HEK293 (cell line): Measurements from ENCODE around the gene PEAK3.

ENCODE experiments used
- CTCF ChIA-PET: fragments of 350-600 bp; formaldehyde crosslinking; extraction: SDS; loops from one replicate; lab custom pipeline; 2021; ENCODE audit warnings: antibody characterized with exemption; lab: Yijun Ruan, JAX
- POLR2A ChIA-PET: fragments of 300-600 bp; formaldehyde crosslinking; extraction: SDS; loops from one replicate; lab custom pipeline; 2020; ENCODE audit warnings: antibody characterized with exemption, inconsistent platforms; lab: Yijun Ruan, JAX
- H3K27ac ChIP-seq: fragments of 200-500 bp; sonication (Bioruptor generic); 2 replicates; pipeline ENCODE4 v1.5.1; 2014; ENCODE audit warnings: low read depth, low read length, control low read depth, inconsistent platforms; ENCODE audit errors: extremely low read depth
- H3K36me3 ChIP-seq, 2 experiments: fragments of 200-500 bp in 1 of 2; sonication (Bioruptor generic) in 1 of 2; 1 replicate in 1 of 2; 2 replicates in 1 of 2; pipeline ENCODE4 v1.5.1; 2014 to 2017; ENCODE audit warnings: inconsistent platforms in 2 of 2, low read length in 2 of 2; ENCODE audit not compliant: control insufficient read depth in 2 of 2, insufficient read depth in 1 of 2
- H3K4me1 ChIP-seq: fragments of 200-500 bp; sonication (Bioruptor generic); 2 replicates; pipeline ENCODE4 v1.5.1; 2014; ENCODE audit warnings: mild to moderate bottlenecking, low read length, inconsistent platforms; ENCODE audit not compliant: control insufficient read depth, insufficient read depth
- H3K4me3 ChIP-seq: 2 replicates; pipeline ENCODE4 v1.5.1; 2011; ENCODE audit warnings: low read depth, mild to moderate bottlenecking, control low read depth, low read length, moderate library complexity
- H3K9me3 ChIP-seq: fragments of 200-500 bp; sonication (Bioruptor generic); 2 replicates; pipeline ENCODE4 v1.5.1; 2014; ENCODE audit warnings: low read depth, low read length, inconsistent platforms; ENCODE audit not compliant: control insufficient read depth, insufficient read depth
- BCL11B ChIP-seq: fragments of 450-650 bp; formaldehyde crosslinking; IDR thresholded peaks from 2 replicates; pipeline ENCODE4 v1.5.1; 2016; ENCODE audit warnings: low read depth, missing biosample characterization, missing genetic modification characterization
- ZIC2 ChIP-seq: fragments of 450-650 bp; formaldehyde crosslinking; IDR thresholded peaks from 2 replicates; pipeline ENCODE4 v1.5.1; 2016; ENCODE audit warnings: missing biosample characterization, missing genetic modification characterization
- ZNF133 ChIP-seq: fragments of 450-650 bp; formaldehyde crosslinking; IDR thresholded peaks from 2 replicates; pipeline ENCODE4 v1.5.1; 2016; ENCODE audit warnings: missing biosample characterization, missing genetic modification characterization
- ZNF140 ChIP-seq: fragments of 450-650 bp; formaldehyde crosslinking; IDR thresholded peaks from 2 replicates; pipeline ENCODE4 v1.5.1; 2016; ENCODE audit warnings: missing biosample characterization, missing genetic modification characterization
- ZNF174 ChIP-seq: fragments of 450-650 bp; formaldehyde crosslinking; IDR thresholded peaks from 2 replicates; pipeline ENCODE4 v1.5.0; 2017; ENCODE audit warnings: missing biosample characterization, mild to moderate bottlenecking, missing genetic modification characterization
- ZNF37A ChIP-seq: fragments of 450-650 bp; IDR thresholded peaks from 2 replicates; pipeline ENCODE4 v1.5.1; 2018; ENCODE audit warnings: missing biosample characterization, missing genetic modification characterization
- ZNF560 ChIP-seq: fragments of 450-650 bp; formaldehyde crosslinking; IDR thresholded peaks from 2 replicates; pipeline ENCODE4 v1.5.1; 2017; ENCODE audit warnings: missing biosample characterization, missing genetic modification characterization, borderline replicate concordance
- ZNF623 ChIP-seq: fragments of 450-650 bp; formaldehyde crosslinking; IDR thresholded peaks from 2 replicates; pipeline ENCODE4 v1.5.1; 2016; ENCODE audit warnings: missing biosample characterization, missing genetic modification characterization
- ZNF792 ChIP-seq: fragments of 450-650 bp; formaldehyde crosslinking; IDR thresholded peaks from 2 replicates; pipeline ENCODE4 v1.5.1; 2016; ENCODE audit warnings: missing biosample characterization, missing genetic modification characterization
- TF ChIP-seq, protein P1 (sequence below): fragments of 450-650 bp; formaldehyde crosslinking; IDR thresholded peaks from 2 replicates; pipeline ENCODE4 v1.5.0; 2017; ENCODE audit warnings: missing biosample characterization, missing genetic modification characterization, borderline replicate concordance
- TF ChIP-seq, protein P2 (sequence below): fragments of 450-650 bp; formaldehyde crosslinking; IDR thresholded peaks from 2 replicates; pipeline ENCODE4 v1.5.1; 2016; ENCODE audit warnings: missing biosample characterization, missing genetic modification characterization

The PEAK3 gene

GRCh38 chr19:2325281-2326046, 43.5 kb upstream of the PEAK3 start (continued):
- TF ChIP-seq, protein P1, sequence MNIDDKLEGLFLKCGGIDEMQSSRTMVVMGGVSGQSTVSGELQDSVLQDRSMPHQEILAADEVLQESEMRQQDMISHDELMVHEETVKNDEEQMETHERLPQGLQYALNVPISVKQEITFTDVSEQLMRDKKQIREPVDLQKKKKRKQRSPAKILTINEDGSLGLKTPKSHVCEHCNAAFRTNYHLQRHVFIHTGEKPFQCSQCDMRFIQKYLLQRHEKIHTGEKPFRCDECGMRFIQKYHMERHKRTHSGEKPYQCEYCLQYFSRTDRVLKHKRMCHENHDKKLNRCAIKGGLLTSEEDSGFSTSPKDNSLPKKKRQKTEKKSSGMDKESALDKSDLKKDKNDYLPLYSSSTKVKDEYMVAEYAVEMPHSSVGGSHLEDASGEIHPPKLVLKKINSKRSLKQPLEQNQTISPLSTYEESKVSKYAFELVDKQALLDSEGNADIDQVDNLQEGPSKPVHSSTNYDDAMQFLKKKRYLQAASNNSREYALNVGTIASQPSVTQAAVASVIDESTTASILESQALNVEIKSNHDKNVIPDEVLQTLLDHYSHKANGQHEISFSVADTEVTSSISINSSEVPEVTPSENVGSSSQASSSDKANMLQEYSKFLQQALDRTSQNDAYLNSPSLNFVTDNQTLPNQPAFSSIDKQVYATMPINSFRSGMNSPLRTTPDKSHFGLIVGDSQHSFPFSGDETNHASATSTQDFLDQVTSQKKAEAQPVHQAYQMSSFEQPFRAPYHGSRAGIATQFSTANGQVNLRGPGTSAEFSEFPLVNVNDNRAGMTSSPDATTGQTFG (tag by site-specific recombination): no peak
- TF ChIP-seq, all 188 proteins: peak for 2

- H3K4me3 ChIP-seq: no peak overlapping the region
- H3K27ac ChIP-seq: no peak overlapping the region
- TF ChIP-seq ZIC2 (tag by site-specific recombination) (peak; percentile 88), ZNF133 (tag by site-specific recombination) (no peak)
- TF ChIP-seq, all 188 proteins: peak for 1
- ChIA-PET CTCF (interaction anchor here (0.7 kb wide), 1 partner anchor 1243 kb away, joined by 3 read pairs; no protein-coding TSS in a partner anchor), POLR2A (interaction anchor here (0.8 kb wide), 1 partner anchor 8 kb away, joined by 4 read pairs; no protein-coding TSS in a partner anchor)
- H3K4me1 ChIP-seq: no peaks in the 10 kb centered on the region
- no peaks in the 10 kb centered on the region for H3K9me3 ChIP-seq
- H3K36me3 ChIP-seq: peaks cover 11 to 34% of the 10 kb centered on the region in 2 experiments; a peak in 2 of 3 replicates
These were observed 42.4 kb upstream of the PEAK3 start for GRCh38 chr19:2324220-2324948.

- peaks cover 11 to 34% of the 10 kb centered on the region in 2 experiments; a peak in 2 of 3 replicates for H3K36me3 ChIP-seq
- no peaks in the 10 kb centered on the region for H3K9me3 ChIP-seq
- ChIA-PET CTCF (no interaction called here), POLR2A (no interaction called here)
- H3K4me3 ChIP-seq: no peak overlapping the region
- H3K4me1 ChIP-seq: no peaks in the 10 kb centered on the region
- H3K27ac ChIP-seq: no peak overlapping the region
- no peak for TF ChIP-seq BCL11B
- TF ChIP-seq ZNF140 (tag by site-specific recombination): no peak
- TF ChIP-seq, protein P2, sequence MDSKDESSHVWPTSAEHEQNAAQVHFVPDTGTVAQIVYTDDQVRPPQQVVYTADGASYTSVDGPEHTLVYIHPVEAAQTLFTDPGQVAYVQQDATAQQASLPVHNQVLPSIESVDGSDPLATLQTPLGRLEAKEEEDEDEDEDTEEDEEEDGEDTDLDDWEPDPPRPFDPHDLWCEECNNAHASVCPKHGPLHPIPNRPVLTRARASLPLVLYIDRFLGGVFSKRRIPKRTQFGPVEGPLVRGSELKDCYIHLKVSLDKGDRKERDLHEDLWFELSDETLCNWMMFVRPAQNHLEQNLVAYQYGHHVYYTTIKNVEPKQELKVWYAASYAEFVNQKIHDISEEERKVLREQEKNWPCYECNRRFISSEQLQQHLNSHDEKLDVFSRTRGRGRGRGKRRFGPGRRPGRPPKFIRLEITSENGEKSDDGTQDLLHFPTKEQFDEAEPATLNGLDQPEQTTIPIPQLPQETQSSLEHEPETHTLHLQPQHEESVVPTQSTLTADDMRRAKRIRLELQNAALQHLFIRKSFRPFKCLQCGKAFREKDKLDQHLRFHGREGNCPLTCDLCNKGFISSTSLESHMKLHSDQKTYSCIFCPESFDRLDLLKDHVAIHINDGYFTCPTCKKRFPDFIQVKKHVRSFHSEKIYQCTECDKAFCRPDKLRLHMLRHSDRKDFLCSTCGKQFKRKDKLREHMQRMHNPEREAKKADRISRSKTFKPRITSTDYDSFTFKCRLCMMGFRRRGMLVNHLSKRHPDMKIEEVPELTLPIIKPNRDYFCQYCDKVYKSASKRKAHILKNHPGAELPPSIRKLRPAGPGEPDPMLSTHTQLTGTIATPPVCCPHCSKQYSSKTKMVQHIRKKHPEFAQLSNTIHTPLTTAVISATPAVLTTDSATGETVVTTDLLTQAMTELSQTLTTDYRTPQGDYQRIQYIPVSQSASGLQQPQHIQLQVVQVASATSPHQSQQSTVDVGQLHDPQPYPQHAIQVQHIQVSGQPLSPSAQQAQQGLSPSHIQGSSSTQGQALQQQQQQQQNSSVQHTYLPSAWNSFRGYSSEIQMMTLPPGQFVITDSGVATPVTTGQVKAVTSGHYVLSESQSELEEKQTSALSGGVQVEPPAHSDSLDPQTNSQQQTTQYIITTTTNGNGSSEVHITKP (tag by site-specific recombination): no peak
- no peak for TF ChIP-seq ZNF792
- no peak for TF ChIP-seq ZNF174 (tag by site-specific recombination)
- no peak for TF ChIP-seq ZNF560 (tag by site-specific recombination)
- no peak for TF ChIP-seq ZNF623 (tag by site-specific recombination)
- TF ChIP-seq ZNF37A (tag by site-specific recombination): no peak
These were observed 41.7 kb upstream of the PEAK3 start for GRCh38 chr19:2323707-2324106.
